NCI-H345 (cell line): Measurements from ENCODE around the gene TRIM39.
"Not testable (repeated sequence)": the region's sequence is repeated elsewhere in the genome, so short reads cannot be mapped to it uniquely, and the experiment has no call there.

Experiments used
- DNase-seq: peaks from one replicate; lab custom pipeline; 2025; lab: John Stamatoyannopoulos, UW

Gene TRIM39

GRCh38 chr6:30363459-30363858 lies 36.7 kb downstream of the TRIM39 start:
- no peak for DNase-seq

GRCh38 chr6:30364591-30364990 lies 37.9 kb downstream of the TRIM39 start:
- DNase-seq: no peak

- not testable (repeated sequence) for DNase-seq
Measured at GRCh38 chr6:30369280-30369679, 42.6 kb downstream of the TRIM39 start.

GRCh38 chr6:30378290-30378937 lies 51.7 kb downstream of the TRIM39 start:
- no peak for DNase-seq

GRCh38 chr6:30380464-30380863 lies 53.7 kb downstream of the TRIM39 start:
- no peak for DNase-seq

GRCh38 chr6:30386166-30386565 lies 59.4 kb downstream of the TRIM39 start:
- DNase-seq: no peak

- no peak for DNase-seq
Measured at GRCh38 chr6:30391240-30391639, 64.5 kb downstream of the TRIM39 start.
